GM18861 (cell line): ENCODE measurements around the gene ZNF746.
A peak's percentile ranks its signal among the peaks of the same experiment; 100 is the strongest.
"Not testable (repeated sequence)": the region's sequence is repeated elsewhere in the genome, so short reads cannot be mapped to it uniquely, and the experiment has no call there.

Experiments
- ATAC-seq: cut with Tn5 transposase; IDR thresholded peaks from one replicate; pipeline ENCODE4 v1.9.1; 2021; ENCODE audit not compliant: unreplicated experiment

Gene ZNF746

DNA sequence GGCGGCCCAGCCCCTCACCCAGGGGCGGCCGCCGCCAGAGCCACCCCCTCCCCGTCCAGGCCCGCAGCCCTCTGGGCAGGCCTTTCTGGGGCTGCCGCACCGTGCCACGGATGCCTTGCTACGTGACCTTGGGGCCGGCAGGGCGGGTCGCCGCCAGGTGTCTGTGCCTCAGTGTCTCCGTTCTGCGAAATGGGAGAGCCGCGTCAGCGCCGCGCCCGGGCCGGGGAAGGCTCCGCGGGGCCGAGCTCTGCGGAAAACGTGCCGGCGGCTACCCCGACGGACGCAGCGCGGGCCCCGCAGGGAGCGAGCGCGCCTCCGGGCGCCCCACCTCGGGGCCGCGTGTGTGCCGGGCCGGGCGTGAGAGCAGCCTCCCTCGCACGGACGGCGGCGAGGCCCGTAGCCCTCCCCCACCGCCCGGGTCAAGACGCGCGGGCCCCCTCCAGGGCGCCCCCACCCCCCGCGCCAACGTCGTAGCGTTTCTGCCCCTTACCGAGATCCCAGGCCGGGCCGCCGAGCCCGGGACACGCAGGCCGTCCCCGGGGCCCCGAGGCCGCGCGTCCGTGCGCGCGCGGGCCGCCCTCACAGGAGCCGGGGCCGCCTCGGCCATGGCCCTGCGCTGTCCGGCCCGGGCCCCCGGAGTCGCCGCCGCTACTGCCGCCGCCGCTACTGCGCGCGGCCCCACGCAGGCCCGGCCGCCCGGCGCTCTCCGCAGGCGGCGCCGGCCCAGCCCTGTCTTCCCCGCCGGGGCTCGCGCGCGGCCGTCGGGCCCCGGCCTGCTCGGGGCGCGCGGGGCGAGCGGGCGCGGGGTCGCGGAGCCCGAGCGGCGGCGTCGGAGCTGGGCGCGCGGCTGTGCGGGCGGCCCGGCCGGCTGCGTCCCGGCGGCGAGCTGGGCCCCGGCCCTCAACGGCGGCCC, 37.8 kb downstream of the ZNF746 start:
- peak; percentile 19 for ATAC-seq

DNA sequence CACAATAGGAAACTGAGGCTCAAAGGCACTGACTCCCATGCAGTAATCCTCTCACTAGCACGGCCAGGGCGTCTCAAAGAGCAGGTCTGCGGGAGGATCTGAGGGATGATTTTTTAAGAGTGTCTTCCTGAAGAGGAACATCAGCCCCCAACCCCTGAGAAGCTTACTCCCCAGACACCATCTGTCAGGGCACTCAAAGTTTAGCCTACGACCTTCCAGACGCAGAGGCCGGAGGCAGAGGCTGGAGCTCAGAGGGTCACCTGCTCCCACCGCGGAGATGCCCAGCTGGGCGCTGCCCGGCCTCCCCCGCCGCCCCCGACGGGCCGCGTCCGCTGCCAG, 38.4 kb downstream of the ZNF746 start:
- ATAC-seq, result no peak

DNA sequence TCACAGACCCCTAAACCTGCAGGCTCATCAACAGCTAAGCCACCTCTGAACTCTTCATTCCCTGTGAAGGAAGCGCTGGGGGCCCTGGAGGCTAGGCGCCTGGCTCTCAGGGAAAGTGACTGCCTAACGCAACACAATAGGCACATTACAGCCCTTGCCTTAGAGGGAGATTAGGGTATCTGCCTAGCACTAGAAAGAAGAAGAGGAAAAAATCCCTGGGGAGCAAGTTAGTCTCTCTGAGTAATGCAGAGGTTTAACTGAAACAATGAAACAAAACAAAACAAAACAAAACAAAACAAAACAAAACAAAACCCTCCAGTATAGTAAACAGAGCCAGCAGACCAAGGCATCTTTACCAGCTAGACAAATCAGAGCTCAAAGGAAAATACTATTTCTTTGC, 39.4 kb downstream of the ZNF746 start:
- ATAC-seq, result no peak

DNA sequence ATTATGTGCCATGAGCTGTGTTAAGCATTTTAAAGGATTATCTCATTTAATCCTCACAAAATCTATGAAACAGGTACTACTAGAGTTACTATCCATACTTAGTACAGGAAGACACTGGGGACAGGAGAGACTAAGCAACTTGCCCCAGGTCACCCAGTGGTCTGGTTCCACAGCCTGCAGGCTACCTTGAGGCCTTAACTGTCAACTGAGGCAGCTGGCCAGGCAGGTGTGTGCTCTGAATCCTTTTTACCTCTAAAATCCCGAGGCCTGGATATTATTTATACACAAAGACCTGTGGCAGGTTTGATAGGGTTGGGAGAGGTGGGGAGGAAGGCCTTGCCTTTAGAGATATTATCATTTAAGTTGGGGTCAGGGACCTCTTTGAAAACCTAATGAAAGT, 39.8 kb downstream of the ZNF746 start:
- ATAC-seq, result no peak

DNA sequence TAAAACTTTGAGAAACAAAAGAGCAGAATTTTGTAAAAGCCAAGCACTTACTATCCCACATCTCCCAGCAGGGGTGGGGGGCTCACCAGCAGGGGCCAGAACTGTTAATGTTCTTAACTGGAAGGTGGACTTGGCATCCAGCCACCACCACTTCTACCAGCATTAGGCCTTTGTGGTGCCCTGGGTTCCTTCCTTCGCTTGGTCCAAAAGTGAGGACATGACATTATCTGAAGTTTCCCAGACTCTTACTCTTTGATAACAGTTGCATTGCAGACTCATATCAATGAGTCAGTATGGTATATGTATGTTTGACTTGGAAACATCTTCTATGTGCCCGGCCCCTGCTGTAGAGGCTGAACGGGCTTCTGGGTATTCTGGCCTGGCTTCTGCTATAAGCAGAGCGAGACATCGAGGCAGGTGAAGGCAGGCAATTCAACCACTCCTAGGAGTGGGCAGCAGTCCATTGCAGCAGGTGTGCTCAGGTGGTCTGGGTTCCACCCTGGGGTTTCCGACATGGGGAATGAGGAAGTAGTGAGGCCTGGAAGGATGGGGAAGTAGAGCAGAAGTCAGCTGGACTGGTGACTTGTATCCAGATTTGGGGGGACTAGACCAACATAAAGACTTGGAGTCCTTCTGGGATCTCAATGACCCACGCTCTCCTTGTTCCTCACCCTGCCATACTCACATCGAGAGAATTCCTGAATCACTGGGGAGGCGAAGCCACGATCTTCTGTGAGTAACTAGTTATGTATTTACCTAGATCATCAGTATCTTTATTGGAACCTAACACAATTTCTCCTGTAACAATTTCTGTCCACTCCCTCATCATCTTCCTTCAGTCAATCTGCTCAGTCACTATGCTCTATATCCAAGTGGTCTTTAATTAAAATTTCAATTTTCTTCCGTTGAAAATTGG, 40.8 kb downstream of the ZNF746 start:
- ATAC-seq, result no peak

DNA sequence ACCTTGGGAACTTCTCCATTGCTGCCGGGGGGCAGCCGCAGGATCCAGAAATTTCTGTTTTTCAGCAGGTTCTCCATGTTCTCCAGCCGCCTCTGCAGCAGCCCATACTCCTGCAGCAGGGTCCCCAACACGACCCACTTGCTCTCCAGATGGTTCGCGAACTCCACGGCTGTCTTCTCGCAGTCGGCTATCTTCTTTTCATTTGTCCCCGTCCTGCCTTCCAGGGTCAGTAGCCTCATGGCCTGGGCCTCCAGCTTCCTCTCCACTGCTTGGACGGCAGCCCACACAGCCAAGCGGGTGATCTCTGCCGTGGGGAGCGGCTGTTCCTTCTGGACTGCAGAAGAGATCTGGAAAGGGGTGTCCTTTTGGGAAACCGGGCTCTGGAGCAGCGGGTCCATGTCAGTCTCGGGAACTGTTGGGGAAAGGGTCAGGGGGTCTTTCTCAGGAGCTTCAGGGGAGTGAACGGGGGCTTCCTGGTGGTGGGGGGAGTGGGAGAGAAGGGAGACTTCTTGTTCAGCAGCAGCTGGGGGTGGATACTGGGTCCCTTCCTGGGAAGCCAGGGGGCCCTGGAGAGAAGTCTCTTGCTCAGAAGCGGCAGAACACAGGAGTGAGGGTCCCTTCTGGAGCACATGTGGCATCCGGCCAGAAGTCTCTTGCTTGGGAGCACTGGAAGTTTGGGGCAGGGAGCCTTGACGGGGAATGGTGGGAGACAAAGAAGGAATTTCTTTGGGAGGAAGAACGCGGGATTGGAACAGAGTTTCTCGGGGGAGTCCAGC, 42.2 kb downstream of the ZNF746 start:
- no peak for ATAC-seq

DNA sequence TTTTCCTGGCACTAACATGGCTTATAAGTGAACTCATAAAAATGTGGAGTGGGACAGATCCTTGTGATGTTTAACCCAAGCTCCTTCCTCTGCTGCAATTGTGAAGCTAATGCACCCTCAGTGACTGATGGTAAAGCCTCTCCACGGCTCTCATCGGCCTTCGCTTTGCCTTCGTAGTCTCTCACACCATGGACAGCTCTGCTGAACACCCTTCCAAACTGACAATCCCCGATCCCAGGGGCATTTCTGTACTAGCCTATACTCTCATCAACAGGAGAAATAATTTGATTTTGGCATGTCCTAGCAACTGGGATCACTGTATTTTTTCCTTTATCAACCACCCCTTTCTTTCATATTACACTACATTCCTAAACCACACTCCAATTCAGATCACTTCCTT, 42.9 kb downstream of the ZNF746 start:
- ATAC-seq, result no peak

DNA sequence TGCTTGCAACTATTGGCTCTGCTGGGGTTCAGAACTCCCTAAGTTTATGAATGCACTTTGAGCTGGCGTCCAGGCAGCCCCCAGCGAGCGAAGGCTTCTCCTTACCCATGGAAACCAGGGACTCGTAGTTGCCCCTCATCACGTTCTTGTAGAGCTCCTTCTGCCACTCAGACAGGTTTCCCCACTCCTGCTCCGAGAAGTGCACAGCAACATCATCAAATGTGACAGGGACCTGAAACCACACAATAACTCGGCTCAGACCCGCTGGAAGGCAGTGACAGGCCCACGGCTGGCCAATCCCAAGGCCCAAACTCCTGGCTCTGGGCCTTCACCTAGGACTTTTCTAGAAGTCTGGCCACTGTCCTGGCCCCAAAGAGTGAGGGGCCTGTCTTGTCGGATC, 43.6 kb downstream of the ZNF746 start:
- ATAC-seq, result no peak

DNA sequence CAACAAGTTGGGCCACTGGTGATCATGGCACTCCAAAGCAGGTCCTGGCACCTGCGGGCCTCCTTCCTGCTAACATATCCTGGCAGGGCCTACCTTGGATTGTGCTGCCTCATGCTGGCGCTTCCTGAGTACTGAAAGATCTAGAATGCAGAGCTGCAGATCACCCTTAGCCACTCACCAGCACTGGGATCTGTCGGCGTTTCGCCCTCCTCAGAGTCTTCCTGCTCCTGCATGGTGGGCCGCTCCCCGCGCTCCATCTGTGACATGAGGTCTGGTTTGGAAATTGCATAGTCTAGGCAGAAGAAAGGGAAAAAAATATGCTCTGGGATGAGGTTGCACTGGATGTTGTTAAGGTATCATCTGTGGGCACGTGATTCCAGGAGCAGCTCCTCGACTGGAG, 46.8 kb downstream of the ZNF746 start:
- no peak for ATAC-seq

DNA sequence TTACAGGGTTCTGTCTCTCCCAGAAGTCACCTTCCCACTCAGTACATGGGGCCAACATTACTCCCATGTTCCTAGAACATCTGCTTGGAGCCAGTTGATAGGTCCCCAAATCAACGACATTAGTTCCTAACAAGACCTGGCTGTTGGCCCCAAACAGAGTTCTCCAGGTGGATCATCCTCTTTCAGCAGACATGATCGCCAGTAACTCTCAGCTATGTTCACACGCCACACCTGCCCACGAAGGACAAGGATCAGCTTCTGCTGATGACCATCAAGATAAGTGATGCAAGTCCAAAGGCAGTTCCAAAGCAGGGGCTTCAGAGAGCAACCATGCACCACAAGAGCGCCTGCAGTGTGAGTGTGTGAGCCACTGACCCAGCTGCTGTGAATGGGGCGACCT, 47.7 kb downstream of the ZNF746 start:
- no peak for ATAC-seq

DNA sequence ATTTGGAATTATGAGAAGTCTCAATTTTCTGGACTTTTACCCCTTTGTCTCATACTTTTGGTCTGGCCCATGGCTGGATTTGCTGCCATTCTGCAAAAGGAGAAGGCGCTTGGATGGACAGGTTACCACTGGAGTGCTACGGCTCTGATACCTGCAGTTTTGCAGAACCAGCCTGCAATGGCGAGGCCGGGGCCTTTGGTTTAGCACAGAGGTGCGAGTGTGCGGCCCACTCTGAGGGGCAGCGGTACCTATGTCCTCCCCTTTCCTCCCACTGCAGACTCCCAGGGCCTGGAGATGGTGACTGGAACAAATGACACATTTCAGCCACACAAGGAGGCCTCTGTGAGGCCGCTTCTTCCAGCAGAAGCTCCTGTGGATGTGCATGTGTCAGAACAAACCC, 48.6 kb downstream of the ZNF746 start:
- no peak for ATAC-seq

DNA sequence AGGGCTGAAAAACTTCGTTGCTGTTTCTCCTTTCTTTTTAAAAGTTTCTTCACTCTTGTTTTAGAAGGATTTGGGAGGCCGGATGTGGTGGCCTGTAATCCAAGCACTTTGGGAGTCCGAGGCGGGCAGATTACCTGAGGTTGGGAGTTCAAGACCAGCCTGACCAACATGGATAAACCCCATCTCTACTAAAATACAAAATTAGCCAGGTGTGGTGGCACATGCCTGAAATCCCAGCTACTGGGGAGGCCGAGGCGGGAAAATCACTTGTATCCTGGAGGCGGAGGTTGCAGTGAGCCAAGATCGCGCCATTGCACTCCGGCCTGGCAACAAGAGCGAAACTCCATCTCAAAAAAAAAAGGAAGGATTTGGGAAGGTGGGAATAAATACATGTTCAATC, 51.6 kb downstream of the ZNF746 start:
- ATAC-seq, result not testable (repeated sequence)

DNA sequence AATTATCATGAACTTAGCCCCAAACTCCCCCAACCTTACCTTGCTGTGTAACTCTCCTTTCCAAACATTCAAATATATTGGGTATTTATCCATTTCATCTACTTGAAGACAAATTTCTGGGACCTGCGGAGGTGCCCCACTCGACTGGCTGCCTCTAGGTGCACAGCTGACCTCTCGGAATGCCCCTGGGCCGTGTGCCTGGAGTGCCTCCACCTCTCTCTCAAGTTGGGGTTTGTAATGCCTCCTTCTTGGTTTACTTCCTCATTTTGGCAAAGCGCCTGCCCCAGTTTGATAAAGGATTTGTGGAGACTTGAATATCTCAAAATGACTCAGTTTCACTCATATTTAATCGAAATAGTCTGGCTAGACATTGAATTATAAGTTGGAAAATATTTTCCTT, 53.3 kb downstream of the ZNF746 start:
- no peak for ATAC-seq

DNA sequence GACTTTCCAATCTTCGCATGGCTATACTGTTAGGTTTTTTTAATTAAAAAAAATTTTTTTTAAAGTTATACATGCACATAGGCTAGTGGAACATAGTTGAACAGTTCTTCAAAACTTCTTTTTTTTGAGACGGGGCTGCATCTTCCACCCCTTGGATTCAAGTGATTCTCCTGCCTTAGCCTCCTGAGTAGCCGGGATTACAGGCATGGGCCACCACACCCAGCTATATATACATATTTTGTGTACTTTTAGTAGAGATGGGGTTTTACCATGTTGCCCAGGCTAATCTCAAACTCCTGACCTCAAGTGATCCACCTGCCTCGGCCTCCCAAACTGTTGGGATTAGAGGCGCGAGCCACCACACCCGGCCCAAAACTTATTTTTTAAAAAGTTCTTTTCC, 54.1 kb downstream of the ZNF746 start:
- ATAC-seq, result no peak

DNA sequence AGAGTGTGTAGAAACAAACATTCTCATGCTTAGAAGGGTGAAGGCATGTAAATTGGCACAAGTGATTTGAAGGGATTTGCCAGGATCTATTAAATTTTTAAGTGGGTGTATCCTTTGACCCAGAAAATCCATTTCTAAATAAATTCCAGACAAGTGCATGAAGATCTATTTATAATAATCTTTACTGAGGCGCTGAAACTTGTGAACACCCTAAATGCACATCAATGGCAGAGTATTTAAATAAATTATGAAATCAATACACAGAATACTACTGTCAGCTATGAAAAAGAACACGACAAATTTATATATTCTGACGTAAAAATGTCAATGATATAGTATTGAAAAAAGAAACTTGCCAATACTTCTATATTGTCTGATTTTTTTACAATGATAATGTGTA, 54.7 kb downstream of the ZNF746 start:
- ATAC-seq, result no peak

DNA sequence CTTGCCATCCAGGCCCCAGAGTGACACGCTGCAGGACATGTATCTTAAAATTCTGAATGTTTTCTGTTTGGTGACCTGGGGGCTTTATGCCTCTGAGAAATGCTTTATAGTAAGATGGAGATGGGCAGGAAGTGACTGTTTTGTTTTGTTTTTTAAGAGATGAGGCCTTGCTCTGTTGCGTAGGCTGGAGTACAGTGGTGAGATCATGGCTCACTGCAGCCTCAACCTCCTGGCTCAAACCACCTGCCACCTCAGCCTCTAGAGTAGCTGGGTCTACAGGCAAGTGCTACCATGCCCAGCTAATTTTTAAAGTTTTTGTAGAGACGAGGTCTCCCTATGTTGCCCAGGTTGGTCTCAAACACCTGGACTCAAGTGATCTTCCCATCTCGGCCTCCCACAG, 57.4 kb downstream of the ZNF746 start:
- ATAC-seq, result no peak

DNA sequence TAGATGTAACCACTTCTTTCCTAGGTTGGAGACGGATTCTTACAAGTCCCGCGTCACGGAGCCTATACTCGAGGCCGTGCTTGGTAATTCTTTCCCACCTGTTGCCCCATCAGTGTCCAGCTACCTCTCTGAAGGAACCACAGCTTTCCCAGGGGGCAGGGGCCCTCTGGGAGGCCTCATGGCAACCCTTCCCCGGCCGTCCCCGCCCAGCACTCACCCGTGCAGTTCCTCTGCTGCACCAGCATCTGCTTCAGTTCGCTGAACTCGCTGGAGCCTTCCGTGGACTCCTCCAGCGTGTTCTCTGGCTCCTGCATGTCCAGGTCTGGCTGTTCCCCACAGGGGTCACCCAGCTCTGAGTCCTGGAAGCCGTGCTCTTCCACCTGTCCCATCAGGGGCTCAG, 61.3 kb downstream of the ZNF746 start:
- no peak for ATAC-seq

DNA sequence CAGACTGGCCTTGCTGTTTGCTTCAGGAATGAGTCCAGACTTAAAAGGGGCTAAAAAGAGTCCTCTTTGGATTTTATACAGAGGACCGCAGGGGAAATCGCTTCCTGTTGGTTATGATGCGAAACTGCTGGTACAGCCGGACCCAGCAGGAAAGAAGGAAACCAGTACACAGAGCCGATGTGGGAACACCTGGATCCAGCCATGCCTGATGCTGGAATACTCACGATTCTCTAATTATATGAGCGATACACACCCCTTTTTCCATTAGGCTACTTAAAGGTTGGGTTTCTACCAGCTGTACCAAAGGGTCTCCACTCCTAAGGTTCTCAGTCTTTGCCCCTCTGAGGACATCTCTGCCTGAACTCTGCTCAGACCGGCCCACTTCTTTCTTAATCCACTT, 64.5 kb downstream of the ZNF746 start:
- no peak for ATAC-seq

DNA sequence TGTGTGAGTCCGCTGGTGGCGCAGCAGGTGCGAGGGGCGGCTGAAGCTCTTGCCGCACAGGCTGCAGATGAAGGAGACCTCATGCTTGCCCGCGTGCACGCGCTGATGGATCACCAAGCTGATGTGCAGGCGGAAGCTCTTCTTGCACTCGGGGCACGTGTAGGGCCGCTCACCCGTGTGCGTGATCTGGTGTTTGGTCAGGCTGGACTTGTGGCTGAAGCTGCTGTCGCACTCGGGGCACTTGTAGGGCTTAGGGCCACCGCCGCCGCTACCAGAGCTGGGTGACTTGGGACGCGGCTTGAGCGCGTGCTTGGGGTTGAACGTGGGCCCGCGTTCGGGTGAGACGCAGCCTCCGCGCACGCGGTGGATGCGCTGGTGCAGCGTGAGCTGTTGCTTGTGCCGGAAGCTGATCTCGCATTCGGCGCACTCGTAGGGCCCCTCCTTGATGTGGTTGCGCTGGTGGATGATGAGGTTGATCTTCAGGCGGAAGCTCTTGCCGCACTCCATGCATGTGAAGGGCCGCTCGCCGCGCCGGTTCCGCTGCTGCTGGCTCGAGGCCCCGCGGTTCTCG, 65.4 kb downstream of the ZNF746 start:
- no peak for ATAC-seq

DNA sequence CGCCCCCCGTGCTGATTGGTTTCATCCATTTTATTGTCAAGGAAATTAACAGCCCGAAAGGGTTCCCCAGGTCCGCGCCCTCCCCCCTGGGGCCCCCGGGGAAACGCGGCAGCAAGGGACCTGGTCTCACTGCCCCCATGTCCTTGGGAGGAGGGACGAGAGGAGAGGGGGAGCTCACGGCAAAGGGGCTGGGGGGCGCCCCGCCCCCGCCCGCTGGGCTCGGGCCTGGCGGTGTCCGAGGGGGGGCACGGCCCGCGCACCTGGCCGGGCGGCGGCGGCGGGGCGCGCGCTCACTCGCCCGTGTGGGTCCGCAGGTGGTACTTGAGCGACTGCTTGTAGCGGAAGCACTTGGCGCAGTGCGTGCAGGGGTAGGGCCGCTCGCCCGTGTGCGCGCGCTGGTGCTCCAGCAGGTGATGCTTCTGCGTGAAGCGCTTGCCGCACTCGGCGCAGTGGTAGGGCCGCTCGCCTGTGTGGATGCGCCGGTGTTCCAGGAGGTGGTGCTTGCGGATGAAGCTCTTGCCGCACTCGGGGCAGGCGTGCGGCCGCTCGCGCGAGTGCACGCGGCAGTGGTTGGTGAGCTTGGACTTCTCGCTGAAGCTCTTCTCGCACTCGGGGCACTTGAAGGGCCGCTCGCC, 66.0 kb downstream of the ZNF746 start:
- no peak for ATAC-seq

DNA sequence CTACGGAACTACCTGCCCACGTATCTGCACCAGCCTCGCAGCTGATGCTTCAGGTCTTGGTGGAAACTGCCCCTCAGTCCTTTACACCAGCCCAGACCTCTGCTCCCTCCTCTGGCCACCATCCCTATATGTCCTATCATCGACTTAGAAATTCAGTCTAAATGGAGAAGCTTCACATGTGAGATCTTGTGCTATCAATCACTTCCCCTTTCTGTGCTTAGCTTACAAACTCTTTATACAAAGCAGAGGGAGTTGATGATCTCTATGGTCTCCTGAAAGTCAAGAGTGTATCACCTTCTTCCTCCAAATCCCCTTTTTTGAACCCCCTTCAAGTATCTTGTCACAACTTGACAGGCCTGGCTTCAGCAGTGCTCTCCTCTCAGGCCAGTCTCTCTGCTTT, 67.4 kb downstream of the ZNF746 start:
- ATAC-seq, result no peak
